NB4 (cell line): Measurements from ENCODE around the gene HTRA1.

Experiments used
- POLR2A ChIP-seq: IDR thresholded peaks from 2 replicates; pipeline ENCODE4 v1.6.1; 2011; ENCODE audit warnings: mild to moderate bottlenecking; ENCODE audit not compliant: insufficient read length; ENCODE audit errors: extremely low read depth
- TF ChIP-seq, protein P1 (sequence below): IDR thresholded peaks from one replicate; pipeline ENCODE4 v1.5.1; 2012; ENCODE audit warnings: low read depth, low read length

GRCh38 chr10:122419016-122419415 lies 42.3 kb upstream of the HTRA1 start:
- TF ChIP-seq, protein P1, sequence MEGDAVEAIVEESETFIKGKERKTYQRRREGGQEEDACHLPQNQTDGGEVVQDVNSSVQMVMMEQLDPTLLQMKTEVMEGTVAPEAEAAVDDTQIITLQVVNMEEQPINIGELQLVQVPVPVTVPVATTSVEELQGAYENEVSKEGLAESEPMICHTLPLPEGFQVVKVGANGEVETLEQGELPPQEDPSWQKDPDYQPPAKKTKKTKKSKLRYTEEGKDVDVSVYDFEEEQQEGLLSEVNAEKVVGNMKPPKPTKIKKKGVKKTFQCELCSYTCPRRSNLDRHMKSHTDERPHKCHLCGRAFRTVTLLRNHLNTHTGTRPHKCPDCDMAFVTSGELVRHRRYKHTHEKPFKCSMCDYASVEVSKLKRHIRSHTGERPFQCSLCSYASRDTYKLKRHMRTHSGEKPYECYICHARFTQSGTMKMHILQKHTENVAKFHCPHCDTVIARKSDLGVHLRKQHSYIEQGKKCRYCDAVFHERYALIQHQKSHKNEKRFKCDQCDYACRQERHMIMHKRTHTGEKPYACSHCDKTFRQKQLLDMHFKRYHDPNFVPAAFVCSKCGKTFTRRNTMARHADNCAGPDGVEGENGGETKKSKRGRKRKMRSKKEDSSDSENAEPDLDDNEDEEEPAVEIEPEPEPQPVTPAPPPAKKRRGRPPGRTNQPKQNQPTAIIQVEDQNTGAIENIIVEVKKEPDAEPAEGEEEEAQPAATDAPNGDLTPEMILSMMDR, result no peak
- TF ChIP-seq POLR2A, result no peak
